GM21825 (cell line): ENCODE results near the gene THY1.
"Not testable (repeated sequence)": the region's sequence is repeated elsewhere in the genome, so short reads cannot be mapped to it uniquely, and the experiment has no call there.

Source experiments
- ATAC-seq: cut with Tn5 transposase; IDR thresholded peaks from one replicate; pipeline ENCODE4 v1.9.1; 2021; ENCODE audit warnings: mild to moderate bottlenecking, moderate library complexity; ENCODE audit not compliant: unreplicated experiment

Gene THY1

DNA sequence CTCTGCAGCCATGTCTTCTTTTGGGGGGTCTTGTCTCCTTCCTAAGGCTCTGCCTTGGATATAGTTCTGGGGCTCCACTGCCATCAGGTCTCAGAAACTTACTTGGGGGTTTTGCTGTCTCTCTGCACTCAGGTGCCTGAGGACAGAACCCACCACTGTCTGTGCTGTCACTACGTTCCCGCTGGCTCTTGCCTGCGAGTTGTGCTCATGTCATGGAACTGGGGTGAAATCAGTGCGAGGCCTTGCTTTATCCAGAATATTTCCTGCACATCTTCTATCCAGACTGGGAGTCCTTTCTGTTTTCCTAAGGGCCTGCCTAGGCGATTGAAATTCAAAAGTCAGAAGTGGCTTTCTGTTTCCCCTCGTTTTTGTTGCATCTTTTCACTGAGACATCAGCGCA is 34.9 kb downstream of the THY1 start:
- ATAC-seq, result no peak

DNA sequence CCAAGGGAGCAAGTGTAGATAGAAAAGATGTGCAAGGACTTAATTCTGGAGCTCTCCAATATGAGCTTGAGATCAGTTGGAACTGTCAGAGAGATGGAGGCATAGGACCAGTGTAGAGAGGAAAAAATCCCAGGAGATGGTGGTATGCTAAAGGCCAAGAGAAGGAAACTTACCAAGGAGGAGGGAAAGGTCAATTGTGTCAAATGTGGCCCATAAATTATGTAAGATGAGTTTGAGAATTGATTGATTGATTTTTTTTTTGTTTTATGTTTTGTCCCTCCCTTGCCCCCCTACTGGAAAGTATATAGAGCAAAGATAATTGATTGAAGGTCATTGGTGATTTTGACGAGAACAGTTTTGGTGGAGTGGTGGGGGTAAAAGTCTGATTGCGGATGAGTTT is 38.6 kb downstream of the THY1 start:
- no peak for ATAC-seq

DNA sequence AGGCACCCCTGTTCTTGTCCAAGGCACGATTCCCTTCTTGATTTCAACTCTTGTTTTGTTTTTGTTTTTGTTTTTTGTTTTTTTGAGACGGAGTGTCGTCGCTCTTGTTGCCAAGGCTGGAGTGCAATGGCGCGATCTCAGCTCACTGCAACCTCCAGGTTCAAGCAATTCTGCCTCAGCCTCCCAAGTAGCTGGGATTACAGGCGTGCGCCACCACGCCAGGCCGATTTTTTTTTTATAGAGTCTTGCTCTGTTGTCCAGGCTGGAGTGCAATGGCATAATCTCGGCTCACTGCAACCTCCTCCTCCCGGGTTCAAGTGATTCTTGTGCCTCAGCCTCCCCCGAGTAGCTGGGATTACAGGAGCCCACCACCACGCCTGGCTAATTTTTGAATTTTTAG is 40.5 kb downstream of the THY1 start:
- not testable (repeated sequence) for ATAC-seq

DNA sequence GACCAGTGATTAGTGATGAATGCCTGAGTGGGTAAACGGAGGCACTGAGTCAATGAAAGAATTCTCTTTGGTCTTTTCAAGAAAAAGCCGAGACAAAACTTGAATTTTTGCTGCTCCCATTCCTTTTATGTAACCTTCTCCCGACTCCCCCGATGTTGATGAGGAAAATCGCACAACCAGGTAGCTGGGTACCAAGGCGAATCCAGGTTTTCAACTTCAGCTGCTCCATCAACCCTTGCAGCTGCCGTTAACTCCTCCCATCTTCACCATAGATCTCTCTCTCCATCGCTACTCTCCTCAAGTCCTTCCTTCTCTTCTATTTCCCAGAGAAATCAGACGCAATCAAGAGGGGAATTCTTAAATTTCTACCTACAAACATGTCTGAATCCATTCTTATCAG is 40.9 kb downstream of the THY1 start:
- ATAC-seq, result no peak

DNA sequence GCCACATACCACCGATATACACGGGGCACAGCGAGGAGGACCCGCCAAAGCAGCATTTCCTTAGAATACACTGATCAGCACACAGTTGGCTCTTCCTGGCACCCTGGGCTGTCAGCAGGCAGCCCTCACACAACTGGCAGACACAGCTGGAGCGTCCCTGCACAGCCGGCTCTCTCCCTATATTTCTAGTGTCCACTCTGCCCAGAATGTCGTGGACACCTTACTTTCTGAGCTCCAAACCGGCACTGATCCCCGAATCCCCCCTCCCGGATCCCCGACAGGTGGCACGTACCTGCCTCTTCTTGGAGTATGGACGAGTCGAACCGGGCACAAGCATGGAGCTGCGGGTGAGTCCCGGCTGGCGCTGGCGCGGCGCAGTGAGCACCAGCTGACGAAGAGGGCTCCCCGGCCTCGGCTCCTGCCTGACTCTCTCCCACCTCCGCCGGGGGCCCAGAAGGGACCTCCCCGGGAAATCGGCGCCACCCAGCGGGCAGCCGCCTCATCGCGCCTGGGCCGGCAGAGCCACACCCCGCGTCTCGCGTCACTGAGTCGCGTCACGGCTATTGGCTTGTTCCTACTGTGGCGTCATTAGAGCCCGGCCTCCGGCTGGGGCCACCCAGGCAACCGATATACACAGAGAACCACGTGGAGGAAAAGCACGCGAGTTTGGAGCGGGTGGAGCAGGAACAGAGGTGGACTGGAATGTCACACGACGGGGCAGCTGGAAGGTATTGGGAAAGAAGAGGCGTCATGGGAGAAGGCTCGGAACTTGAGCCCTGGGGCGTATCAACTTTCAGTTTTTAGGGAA is 41.6 kb downstream of the THY1 start, which contains the start of gene USP2:
USP2 (minus strand) TSS at position 510 of the 808 bp plus-strand sequence. CDS start 8,210 bp downstream, outside the sequence.
- peak; percentile 95 for ATAC-seq

DNA sequence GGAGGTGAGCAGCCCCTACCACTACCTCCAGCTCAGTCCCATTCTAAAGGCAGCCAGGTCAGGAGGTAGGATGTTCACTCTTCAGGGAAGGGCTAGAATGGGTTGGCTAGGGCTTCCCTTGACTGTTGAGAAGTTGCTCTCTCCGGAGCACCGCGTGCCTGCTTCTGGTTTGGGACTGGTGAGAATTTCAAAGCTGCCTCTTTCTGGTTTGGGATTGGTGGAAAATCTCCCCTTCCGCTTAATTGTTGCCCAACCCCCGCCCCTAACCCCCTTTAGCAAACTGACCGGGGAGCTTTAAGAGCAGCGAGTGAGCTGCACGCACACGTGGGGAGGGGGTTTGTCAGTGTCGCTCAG is 42.2 kb downstream of the THY1 start:
- ATAC-seq, result no peak

DNA sequence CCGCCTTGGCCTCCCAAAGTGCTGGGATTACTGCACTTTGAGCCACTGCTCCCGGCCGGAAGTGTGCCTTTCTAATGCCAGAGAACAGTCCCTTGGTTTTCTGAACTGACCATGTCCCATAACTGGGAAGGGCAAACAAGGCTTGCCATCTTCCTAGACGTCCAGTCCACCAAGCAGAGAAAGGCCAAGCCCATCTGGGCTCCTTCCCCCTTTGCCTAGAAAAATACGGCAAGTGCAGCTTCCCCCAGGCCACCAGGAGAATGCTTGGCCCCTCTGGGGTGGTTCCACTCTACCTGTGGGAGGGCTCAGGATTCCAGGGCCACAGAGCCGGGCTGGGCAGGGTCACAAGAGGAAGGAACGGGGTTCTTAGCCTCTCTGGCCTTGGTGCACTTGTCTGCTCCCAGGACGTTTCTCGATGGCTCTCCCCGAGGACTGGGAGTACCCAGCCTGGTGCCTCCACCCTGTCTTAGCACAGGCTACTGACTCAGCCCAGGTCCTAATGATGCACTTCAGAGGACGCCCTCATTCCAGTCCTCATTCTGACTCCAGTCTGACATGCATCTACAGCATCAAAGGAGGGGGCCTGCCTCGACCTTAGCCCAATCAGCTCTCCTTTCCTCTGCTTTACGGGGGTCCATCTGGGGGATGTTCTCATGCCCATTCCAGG is 42.7 kb downstream of the THY1 start:
- ATAC-seq, result no peak

DNA sequence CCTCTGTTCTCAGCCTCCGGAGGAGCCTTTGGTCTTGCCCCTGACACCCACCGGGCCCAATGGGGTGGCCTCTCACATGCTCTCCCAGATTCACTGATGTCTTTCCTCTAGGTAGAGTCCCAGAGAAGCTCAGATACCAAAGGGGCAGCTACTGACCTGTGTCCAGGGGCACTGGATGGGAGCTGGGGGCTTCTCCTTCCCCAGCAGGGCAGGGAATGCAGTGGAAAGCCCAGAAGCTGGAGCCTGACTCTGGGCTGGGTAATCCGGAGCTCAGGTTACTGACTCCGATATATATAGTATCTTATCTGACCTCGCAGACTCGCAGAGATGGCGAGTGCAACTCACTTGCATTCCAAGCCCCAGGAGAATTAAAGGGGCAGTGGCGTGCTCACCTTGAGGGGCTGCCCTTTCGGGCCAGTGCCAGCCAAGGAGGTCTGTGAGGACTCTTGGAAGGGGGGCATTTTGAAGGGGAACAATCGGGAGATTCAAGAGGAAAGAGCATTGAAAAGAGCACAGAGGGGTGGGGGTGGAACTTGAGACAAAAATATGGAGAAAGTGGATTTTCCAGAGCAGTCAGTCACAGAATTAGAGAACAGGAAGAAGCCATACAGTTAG is 44.0 kb downstream of the THY1 start:
- ATAC-seq, result no peak

DNA sequence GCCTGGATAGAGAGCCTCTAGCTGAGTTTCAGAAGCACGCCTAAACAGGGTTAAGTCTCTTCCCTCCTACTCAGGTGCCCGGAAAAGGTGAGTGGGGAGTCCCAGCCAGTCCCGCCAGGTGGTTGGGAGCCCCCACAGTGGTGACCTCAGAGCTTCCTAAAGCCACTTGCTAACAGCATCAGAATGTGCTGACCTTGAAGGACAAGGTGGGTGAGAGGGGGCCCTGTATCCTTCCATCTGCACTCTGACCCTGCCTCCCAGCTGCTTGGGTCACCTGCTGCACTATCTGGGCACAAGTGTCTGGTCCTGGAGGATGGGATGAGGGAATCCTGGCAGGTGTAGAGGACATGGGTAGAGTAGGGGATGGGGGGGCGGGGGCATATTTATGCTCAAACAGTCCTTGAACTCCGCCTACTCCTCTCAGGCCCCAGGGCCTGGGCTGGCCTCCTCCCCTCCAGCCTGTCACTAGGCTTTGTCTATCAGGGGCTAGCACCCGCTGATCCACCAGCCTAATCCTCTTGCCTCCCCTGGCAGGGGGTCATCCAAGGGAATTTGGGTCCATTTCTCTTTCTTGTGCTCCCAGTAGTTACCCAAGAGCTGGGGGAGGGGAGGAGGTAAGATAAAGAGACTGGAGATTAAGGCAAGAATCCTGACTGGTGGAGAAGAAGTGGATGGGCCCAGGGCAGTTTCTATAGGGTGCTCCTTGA is 44.9 kb downstream of the THY1 start:
- ATAC-seq, result no peak

DNA sequence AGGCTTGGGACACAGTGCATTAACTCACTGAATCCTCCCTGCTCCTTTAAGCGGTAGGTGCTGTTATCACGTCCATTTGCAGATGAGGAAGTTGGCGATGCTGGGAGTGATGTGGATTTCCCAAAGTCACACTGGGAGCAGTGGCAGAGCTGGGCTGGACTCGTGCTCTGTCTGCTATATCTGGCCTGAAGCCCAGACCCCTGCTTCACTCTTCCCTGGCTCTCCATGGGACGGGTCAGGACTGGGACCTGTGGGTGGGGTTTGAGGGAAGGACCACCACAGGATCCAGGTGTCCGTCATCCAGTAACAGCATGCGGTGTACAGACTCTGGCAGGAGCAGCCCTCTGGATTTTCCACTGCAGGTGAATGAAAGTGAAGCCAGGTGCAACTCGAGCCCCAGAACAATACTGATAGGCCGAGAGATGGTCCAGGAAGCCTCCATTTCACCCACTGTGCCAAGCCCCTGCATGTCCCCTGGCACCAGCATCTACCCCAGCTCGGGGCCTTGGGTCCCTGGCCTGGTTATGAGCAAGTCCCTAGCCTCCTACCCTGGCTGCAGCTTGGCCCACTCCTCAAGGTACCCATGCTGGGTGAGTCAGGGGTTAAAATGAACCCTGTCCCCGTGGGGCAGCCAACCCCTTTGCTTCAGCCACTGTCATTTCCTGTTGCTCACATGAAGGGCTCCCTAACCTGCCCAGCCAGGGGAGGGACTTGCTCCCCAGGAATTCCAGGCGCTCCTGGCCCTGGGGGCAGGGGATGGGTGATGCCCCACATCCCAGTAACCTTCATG is 45.7 kb downstream of the THY1 start:
- no peak for ATAC-seq

DNA sequence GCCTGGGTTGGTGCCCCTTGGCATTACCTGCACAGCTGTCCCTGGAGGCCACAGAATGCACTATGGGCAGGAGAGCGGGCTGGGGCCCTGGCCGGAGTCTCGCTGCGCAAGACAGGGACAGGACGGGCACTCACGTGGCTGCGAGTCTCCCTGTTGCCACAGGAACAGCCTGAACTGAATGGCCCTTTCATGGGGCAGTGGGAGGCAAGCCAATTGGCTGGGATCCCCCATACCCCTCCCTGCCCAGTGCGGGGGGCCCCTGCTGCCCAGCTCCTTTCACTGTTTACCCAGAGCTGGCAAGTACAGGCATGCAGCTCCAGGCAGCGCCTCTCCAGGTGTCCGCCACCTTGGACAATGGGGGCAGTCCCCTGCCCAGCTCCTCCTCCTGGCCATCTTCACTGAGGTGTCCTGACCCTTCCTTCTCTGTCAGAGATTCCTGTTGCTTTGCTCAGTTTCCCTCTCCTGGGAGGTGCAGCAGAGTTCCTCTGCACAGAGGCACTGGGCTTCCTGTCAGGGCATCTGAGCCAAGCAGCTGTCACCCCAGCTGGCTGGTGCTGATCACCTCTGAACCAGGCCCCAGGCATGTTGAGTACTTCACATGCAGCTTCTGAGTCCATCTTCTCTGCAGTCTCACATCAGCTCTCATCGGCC is 46.6 kb downstream of the THY1 start:
- ATAC-seq, result no peak

DNA sequence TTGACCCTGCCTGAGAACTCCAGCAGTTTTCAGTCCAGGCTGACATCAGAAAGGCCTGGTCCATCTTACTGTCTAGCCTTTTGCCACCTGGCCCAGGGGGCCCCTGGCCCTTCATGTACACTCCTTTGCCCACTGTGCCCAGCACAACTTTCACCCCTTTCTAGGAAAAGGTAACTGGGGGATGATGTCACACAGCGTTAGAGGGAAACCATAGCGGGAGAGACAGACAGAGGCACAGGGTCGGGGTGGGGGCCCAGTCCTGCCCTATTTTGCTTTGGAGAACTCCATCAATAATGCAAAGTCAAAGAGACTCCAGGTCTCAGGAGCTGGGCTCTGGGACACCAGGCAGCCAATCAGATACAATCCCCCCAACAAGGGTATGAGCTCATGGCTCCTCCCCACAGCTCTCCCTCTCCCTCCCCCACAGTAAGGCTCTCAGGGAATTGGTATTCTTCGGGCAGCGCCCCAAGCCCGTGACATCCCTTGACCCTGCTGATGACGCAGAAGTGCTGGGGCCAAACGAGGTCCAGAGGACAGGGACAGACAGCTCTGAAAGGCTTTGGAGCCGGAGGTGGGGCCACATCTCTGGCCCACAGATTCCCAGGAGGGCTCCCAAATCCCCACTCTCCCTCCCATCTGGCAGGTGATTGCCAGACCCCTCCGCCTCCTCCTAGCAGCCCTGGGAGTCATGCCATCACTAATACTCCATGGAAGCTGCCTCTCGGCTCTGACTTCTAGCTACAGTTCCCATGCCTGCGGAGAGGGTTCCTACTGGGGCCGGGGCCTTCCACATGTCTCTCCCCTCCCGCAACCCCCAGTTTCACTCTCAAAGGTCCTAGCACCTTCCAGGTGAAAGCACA is 47.4 kb downstream of the THY1 start:
- no peak for ATAC-seq

DNA sequence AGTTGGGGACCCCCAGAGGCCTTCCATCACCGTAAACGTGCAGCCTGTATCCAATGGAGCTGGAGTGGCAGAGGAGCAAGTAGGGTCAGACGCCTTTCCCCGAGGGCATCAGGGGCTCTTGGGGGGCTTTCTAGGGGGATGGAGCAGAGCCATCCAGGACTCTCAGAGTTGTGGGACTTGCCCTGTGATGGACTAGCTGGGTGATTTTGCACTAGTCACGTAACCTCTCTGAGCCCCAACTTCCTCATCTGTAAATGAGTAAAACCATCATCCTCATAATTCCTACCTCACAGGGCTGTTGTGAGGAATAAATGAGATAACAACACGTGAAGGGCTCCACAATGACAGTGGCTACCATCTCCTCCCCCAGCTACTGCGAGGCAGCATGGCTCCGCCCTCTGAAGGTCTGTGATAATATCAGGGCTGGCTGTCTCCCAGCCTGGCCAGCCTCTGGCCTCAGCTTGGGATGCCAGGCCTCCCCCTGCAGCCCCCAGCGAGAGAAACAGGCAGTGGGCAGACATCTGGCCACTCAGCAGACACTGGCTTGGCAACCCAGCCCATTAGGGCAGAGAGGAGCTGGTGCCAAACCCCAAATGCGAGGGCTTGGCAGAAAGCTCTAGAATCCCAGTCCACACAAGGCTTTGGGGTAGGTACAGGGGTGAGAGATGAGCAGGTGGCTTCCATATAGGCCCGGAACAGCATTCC is 48.2 kb downstream of the THY1 start:
- ATAC-seq, result no peak

DNA sequence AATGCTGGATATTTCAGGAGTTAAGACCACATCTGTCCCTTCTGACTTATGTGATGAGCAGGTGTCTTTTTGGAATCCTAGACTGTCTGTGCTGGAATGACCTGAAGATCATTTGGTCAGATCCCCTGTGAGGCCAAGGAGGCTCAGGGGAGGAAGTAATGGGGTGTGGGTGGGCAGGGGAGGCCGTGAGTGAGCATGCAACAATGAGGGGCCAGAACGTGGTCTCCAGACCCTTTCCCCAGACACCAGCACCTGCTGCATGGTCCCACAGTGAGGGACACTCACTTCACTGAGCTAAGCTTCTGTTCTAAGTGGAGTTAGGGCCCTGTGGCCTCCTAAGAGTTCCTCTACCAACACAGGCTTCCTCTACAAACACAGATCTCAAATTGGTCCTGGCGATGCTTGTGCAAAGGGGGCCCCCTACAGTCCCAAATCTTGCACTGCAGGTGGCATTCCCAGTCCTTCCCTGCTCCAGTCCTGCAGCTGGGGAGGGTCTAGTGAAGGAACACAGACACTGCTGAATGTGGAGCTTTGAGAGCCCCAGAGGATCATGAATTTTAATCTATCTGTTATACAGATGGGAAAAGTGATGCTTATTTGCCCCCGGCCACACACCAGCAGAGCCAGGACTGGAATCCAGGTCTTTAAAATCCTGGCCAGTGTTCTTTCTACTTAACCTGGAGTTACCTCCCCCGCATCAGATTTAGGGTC is 48.9 kb downstream of the THY1 start:
- no peak for ATAC-seq

DNA sequence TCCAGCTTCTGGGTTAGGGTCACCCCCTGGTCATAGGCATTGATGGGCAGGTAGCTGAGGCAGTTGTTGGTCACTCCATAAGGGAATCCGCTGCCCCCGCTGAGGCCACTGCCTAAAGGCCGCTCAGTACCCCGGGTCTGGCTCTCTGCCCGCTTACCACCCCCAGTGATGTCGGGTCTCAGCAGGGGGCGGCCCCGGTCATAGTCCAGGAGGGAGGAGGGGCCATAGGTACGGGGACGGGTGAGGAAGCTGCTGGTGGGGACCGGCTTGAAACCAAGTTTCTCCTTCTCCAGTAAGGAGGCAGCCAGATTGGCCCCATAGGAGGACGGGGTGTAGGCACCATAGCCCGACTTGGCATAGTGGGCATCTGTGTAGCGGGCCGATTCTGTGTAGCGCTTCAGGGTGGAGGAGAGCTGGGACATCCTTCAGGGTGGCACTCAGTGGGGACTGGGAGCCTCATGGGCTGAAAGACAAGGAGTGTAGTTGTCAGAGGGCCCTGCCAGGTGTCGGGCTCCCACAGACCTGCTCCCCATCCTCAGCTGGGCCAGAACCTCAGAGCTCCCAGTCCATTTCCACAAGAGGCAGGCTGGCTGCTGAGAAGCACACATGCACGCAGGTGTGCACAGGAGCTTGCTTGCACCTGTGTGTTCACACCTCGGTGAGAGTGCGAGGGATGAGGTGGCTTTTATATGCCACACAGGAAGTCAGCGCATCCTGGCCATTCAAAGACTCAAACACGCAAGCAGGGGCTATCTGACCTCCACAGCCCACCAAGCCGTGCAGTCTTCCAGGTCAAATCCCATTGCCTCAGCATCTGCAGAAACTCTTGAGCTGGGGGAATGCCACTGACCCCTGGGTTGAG is 49.7 kb downstream of the THY1 start:
- no peak for ATAC-seq

DNA sequence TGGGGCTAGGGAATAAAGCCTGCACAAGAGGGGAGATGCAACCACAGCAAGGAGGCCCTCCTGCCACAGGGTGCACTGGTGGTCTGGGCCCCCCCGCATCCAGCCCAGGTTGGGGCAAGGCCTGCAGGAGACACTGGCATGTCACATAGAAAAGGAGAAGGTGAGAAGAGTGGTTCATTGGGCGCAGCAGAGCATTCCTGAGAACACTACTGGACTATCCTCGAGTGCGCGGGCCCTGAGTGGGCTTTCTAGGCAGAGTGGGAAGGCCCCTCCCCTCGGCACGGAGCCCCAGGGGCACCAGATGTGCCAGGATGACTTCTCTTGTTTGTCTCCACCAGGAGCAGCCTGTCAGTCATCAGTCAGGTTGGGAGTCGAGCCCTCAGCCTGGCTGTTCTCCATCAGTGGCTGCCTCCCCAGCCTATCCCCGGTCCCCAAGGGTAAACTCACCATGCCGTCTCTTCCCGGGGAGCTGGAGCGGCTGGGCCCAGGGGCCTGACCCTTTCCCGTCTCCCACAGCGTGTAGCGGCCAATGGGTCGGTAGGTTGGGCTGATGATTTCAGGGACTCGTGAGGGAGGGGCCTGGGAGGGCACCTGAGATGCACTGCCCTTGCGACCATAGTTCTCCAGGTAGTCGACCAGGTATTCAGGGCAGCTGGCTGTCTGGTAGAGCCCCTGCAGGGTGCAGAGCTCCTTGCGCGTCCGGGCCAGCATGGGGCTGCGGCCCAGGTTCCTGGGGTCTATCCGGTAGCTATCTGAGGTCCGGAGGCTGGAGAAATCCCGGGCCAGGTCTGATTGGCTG is 50.5 kb downstream of the THY1 start:
- ATAC-seq, result no peak
